Activated CD4-positive, alpha-beta memory T cell treated with anti-CD3 and anti-CD28 coated beads for 36 hours (primary cell): ENCODE results near the gene ZBTB25. TPM values are rescaled to one million over a fixed set of nuclear protein-coding genes. Genes with fewer than 3 reads are reported as not detected.
A peak's percentile ranks its signal among the peaks of the same experiment; 100 is the strongest.

Experiments
- CTCF ChIA-PET: fragments of 350-600 bp; sonication (Branson Sonifier 250); formaldehyde crosslinking; loops from one replicate; lab custom pipeline; 2021; ENCODE audit warnings: antibody characterized with exemption, inconsistent platforms; lab: Charles Lee
- POLR2A ChIA-PET: fragments of 350-600 bp; sonication (Branson Sonifier 250); formaldehyde crosslinking; loops from one replicate; lab custom pipeline; 2021; ENCODE audit warnings: antibody characterized with exemption; lab: Charles Lee
- DNase-seq: peaks from one replicate; pipeline ENCODE4 v3.0.0-alpha.2; 2020
- H3K27ac Mint-ChIP-seq: one replicate; pipeline ENCODE4 v1.8.0; 2021; ENCODE audit warnings: mixed read lengths
- H3K27me3 Mint-ChIP-seq: one replicate; pipeline ENCODE4 v1.8.0; 2021; ENCODE audit warnings: mixed read lengths
- H3K36me3 Mint-ChIP-seq: one replicate; pipeline ENCODE4 v1.8.0; 2021; ENCODE audit warnings: mixed read lengths
- H3K4me1 Mint-ChIP-seq: one replicate; pipeline ENCODE4 v1.8.0; 2021; ENCODE audit warnings: low read depth, mixed read lengths
- H3K4me3 Mint-ChIP-seq: one replicate; pipeline ENCODE4 v1.8.0; 2021; ENCODE audit warnings: mild to moderate bottlenecking, mixed read lengths
- H3K9me3 Mint-ChIP-seq: one replicate; pipeline ENCODE4 v1.8.0; 2021; ENCODE audit warnings: mixed read lengths
- intact Hi-C: fragments of 100-400 bp; cut with micrococcal nuclease; formaldehyde crosslinking; loops from one replicate; pipeline ENCODE4 v1.15.1; 2023
- total RNA-seq, 2 experiments: library from RNA; stranded (reverse); gene quantifications; one replicate each; pipeline ENCODE4 v1.2.3, GENCODE V29; 2021

ZBTB25 gene
- total RNA-seq, 2 experiments from 2014 or later, result 24.2 to 27.5 TPM

- Mint-ChIP-seq H3K27me3 (no peaks in the 10 kb centered on the region), H3K9me3 (no peaks in the 10 kb centered on the region), H3K36me3 (peaks cover 21% of the 10 kb centered on the region), H3K4me1 (peaks cover 38% of the 10 kb centered on the region), H3K4me3 (no peak overlapping the region), H3K27ac (no peak overlapping the region)
- POLR2A ChIA-PET, result interaction anchor here (0.9 to 1.9 kb wide), 3 partner anchors 14 to 42 kb away, joined by 3 to 5 read pairs (median 4); partner anchors contain the start of gene ZBTB1
- DNase-seq, result no peak
- intact Hi-C loops, result loop anchor here (10.0 kb wide), 2 partner anchors 78 to 172 kb away; partner anchors contain the start of gene MTHFD1
- CTCF ChIA-PET, result interaction anchor here (0.7 to 3.5 kb wide), 5 partner anchors 13 to 48 kb away, joined by 3 to 20 read pairs (median 8); no protein-coding TSS in a partner anchor
These were observed 40.4 kb downstream of the ZBTB25 start for GRCh38 chr14:64463195-64463594.

GRCh38 chr14:64461221-64461620 is 42.4 kb downstream of the ZBTB25 start:
- intact Hi-C loops, result loop anchor here (10.0 kb wide), 2 partner anchors 76 to 174 kb away; partner anchors contain the start of gene MTHFD1
- DNase-seq, result no peak
- Mint-ChIP-seq H3K36me3 (peaks cover 24% of the 10 kb centered on the region), H3K4me1 (peaks cover 24% of the 10 kb centered on the region), H3K27me3 (no peaks in the 10 kb centered on the region), H3K27ac (no peak overlapping the region), H3K4me3 (no peak overlapping the region), H3K9me3 (no peaks in the 10 kb centered on the region)
- POLR2A ChIA-PET, result interaction anchor here (0.6 kb wide), 1 partner anchor 22 kb away, joined by 5 read pairs; no protein-coding TSS in a partner anchor
- CTCF ChIA-PET, result no interaction called here

- no peak overlapping the region for H3K4me3 Mint-ChIP-seq
- no peak overlapping the region for H3K27ac Mint-ChIP-seq
- peaks cover 15% of the 10 kb centered on the region for H3K4me1 Mint-ChIP-seq
- H3K36me3 Mint-ChIP-seq, result peaks cover 37% of the 10 kb centered on the region
- no peak for DNase-seq
- intact Hi-C loops, result loop anchor here (10.0 kb wide), 2 partner anchors 75 to 175 kb away; partner anchors contain the start of gene MTHFD1
- ChIA-PET POLR2A (no interaction called here), CTCF (interaction anchor here (0.7 to 2.0 kb wide), 4 partner anchors 8 to 51 kb away, joined by 3 to 9 read pairs (median 4); no protein-coding TSS in a partner anchor)
- no peaks in the 10 kb centered on the region for H3K9me3 Mint-ChIP-seq
- H3K27me3 Mint-ChIP-seq, result no peaks in the 10 kb centered on the region
These were observed 44.1 kb downstream of the ZBTB25 start for GRCh38 chr14:64459405-64460136.

- no peak overlapping the region for H3K27ac Mint-ChIP-seq
- no peak overlapping the region for H3K4me3 Mint-ChIP-seq
- peaks cover 17% of the 10 kb centered on the region for H3K4me1 Mint-ChIP-seq
- H3K27me3 Mint-ChIP-seq, result no peaks in the 10 kb centered on the region
- ChIA-PET CTCF (interaction anchor here (0.6 to 1.8 kb wide), 2 partner anchors 25 to 146 kb away, joined by 3 to 4 read pairs; no protein-coding TSS in a partner anchor), POLR2A (no interaction called here)
- intact Hi-C loops, result no loop called here
- no peaks in the 10 kb centered on the region for H3K9me3 Mint-ChIP-seq
- no peak for DNase-seq
- H3K36me3 Mint-ChIP-seq, result peaks cover 52% of the 10 kb centered on the region
These were observed 49.0 kb downstream of the ZBTB25 start for GRCh38 chr14:64454671-64455070.

GRCh38 chr14:64450255-64450654 is 53.4 kb downstream of the ZBTB25 start:
- Mint-ChIP-seq H3K4me3 (no peak overlapping the region), H3K4me1 (peaks cover 24% of the 10 kb centered on the region), H3K36me3 (peaks cover 52% of the 10 kb centered on the region), H3K27ac (peak overlapping the region; percentile 77), H3K9me3 (no peaks in the 10 kb centered on the region), H3K27me3 (no peaks in the 10 kb centered on the region)
- intact Hi-C loops, result loop anchor here (2.0 kb wide), 1 partner anchor 15 kb away; the partner anchor contains the start of gene AKAP5
- POLR2A ChIA-PET, result no interaction called here
- CTCF ChIA-PET, result interaction anchor here (3.8 kb wide), 1 partner anchor 20 kb away, joined by 18 read pairs; no protein-coding TSS in a partner anchor
- DNase-seq, result peak; percentile 23

- ChIA-PET CTCF (interaction anchor here (1.0 to 2.1 kb wide), 3 partner anchors 18 to 104 kb away, joined by 3 to 14 read pairs (median 7); no protein-coding TSS in a partner anchor), POLR2A (no interaction called here)
- Mint-ChIP-seq H3K27me3 (no peaks in the 10 kb centered on the region), H3K27ac (peak overlapping the region; percentile 42), H3K4me1 (peaks cover 40% of the 10 kb centered on the region), H3K36me3 (peaks cover 53% of the 10 kb centered on the region), H3K9me3 (no peaks in the 10 kb centered on the region), H3K4me3 (no peak overlapping the region)
- no peak for DNase-seq
- intact Hi-C loops, result no loop called here
These were observed 55.6 kb downstream of the ZBTB25 start for GRCh38 chr14:64447876-64448670.

- DNase-seq, result peak; percentile 71
- intact Hi-C loops, result loop anchor here (1.0 to 2.0 kb wide), 2 partner anchors 14 to 95 kb away; partner anchors contain the start of gene HSPA2
- no peak overlapping the region for H3K4me3 Mint-ChIP-seq
- H3K36me3 Mint-ChIP-seq, result peaks cover 56% of the 10 kb centered on the region
- H3K9me3 Mint-ChIP-seq, result no peaks in the 10 kb centered on the region
- ChIA-PET POLR2A (interaction anchor here (1.2 to 1.6 kb wide), 2 partner anchors 21 to 22 kb away, joined by 4 to 6 read pairs; no protein-coding TSS in a partner anchor), CTCF (interaction anchor here (0.6 to 3.8 kb wide), 9 partner anchors 13 to 191 kb away, joined by 3 to 30 read pairs (median 3); no protein-coding TSS in a partner anchor)
- H3K27me3 Mint-ChIP-seq, result no peaks in the 10 kb centered on the region
- H3K4me1 Mint-ChIP-seq, result peaks cover 35% of the 10 kb centered on the region
- H3K27ac Mint-ChIP-seq, result peak overlapping the region; percentile 92
These were observed 58.4 kb downstream of the ZBTB25 start for GRCh38 chr14:64444984-64445845.

- Mint-ChIP-seq H3K9me3 (no peaks in the 10 kb centered on the region), H3K27me3 (no peaks in the 10 kb centered on the region), H3K27ac (peak overlapping the region; percentile 92), H3K4me1 (peaks cover 32% of the 10 kb centered on the region), H3K4me3 (no peak overlapping the region), H3K36me3 (peaks cover 53% of the 10 kb centered on the region)
- no peak for DNase-seq
- intact Hi-C loops, result loop anchor here (2.0 kb wide), 1 partner anchor 13 kb away; no protein-coding TSS in a partner anchor
- ChIA-PET POLR2A (interaction anchor here (1.6 kb wide), 1 partner anchor 22 kb away, joined by 4 read pairs; no protein-coding TSS in a partner anchor), CTCF (interaction anchor here (2.6 to 3.8 kb wide), 2 partner anchors 12 to 15 kb away, joined by 12 to 30 read pairs; no protein-coding TSS in a partner anchor)
These were observed 59.5 kb downstream of the ZBTB25 start for GRCh38 chr14:64444140-64444539.

GRCh38 chr14:64442300-64442988 is 61.2 kb downstream of the ZBTB25 start:
- H3K4me3 Mint-ChIP-seq, result no peak overlapping the region
- ChIA-PET POLR2A (no interaction called here), CTCF (interaction anchor here (3.8 kb wide), 1 partner anchor 13 kb away, joined by 30 read pairs; no protein-coding TSS in a partner anchor)
- intact Hi-C loops, result no loop called here
- no peaks in the 10 kb centered on the region for H3K27me3 Mint-ChIP-seq
- H3K27ac Mint-ChIP-seq, result no peak overlapping the region
- peaks cover 37% of the 10 kb centered on the region for H3K4me1 Mint-ChIP-seq
- H3K9me3 Mint-ChIP-seq, result no peaks in the 10 kb centered on the region
- DNase-seq, result no peak
- peaks cover 56% of the 10 kb centered on the region for H3K36me3 Mint-ChIP-seq

- no peaks in the 10 kb centered on the region for H3K27me3 Mint-ChIP-seq
- ChIA-PET POLR2A (interaction anchor here (0.6 kb wide), 1 partner anchor 35 kb away, joined by 4 read pairs; no protein-coding TSS in a partner anchor), CTCF (interaction anchor here (3.7 kb wide), 1 partner anchor 10 kb away, joined by 20 read pairs; no protein-coding TSS in a partner anchor)
- no peak for DNase-seq
- no peak overlapping the region for H3K4me3 Mint-ChIP-seq
- H3K4me1 Mint-ChIP-seq, result peaks cover 31% of the 10 kb centered on the region
- intact Hi-C loops, result no loop called here
- no peaks in the 10 kb centered on the region for H3K9me3 Mint-ChIP-seq
- H3K27ac Mint-ChIP-seq, result no peak overlapping the region
- peaks cover 67% of the 10 kb centered on the region for H3K36me3 Mint-ChIP-seq
These were observed 63.1 kb downstream of the ZBTB25 start for GRCh38 chr14:64440494-64440893.
